SK-N-SH (cell line): Measurements from ENCODE around the gene MAS1L. TPM values are rescaled to one million over a fixed set of nuclear protein-coding genes. Genes with fewer than 3 reads are reported as not detected.

Experiments used
- CTCF ChIA-PET: fragments of 300-600, 350-600 bp; formaldehyde crosslinking; extraction: SDS; loops from one replicate; lab custom pipeline; 2021; lab: Yijun Ruan, JAX
- POLR2A ChIA-PET: fragments of 350-600 bp; sonication (Branson Sonifier 250); formaldehyde crosslinking; extraction: SDS; loops from one replicate; lab custom pipeline; 2020; ENCODE audit warnings: antibody characterized with exemption, inconsistent platforms; lab: Yijun Ruan, JAX
- DNase-seq: peaks from one replicate; pipeline ENCODE4 v3.0.0; 2012
- H2AFZ ChIP-seq: fragments of 200-600 bp; sonication (generic); 2 replicates; pipeline ENCODE4 v1.8.1; 2016; ENCODE audit warnings: antibody characterized with exemption, mild to moderate bottlenecking, low read depth
- H3F3A ChIP-seq: fragments of 200-600 bp; sonication (generic); replicated peaks from 2 replicates; pipeline ENCODE3; 2016; ENCODE audit warnings: antibody characterized with exemption, mild to moderate bottlenecking; ENCODE audit not compliant: insufficient read depth
- H3K27ac ChIP-seq, 2 experiments: fragments of 200-500 bp in 1 of 2; fragments of 200-600 bp in 1 of 2; sonication (Bioruptor generic) in 1 of 2; sonication (generic), shearing (Covaris generic) in 1 of 2; 2 replicates each; pipeline versions ENCODE4 v1.5.1 to v1.6.1; 2014 to 2016; ENCODE audit warnings: low read depth in 2 of 2, inconsistent platforms in 1 of 2, low read length in 1 of 2, mild to moderate bottlenecking in 1 of 2, mixed read lengths in 1 of 2
- H3K27me3 ChIP-seq: fragments of 200-600 bp; sonication (generic), shearing (Covaris generic); 2 replicates; pipeline ENCODE4 v1.6.1; 2016; ENCODE audit warnings: mixed run types; ENCODE audit not compliant: insufficient read depth
- H3K36me3 ChIP-seq, 2 experiments: fragments of 200-500 bp in 1 of 2; fragments of 200-600 bp in 1 of 2; sonication (Bioruptor generic) in 1 of 2; sonication (generic) in 1 of 2; replicated peaks in 1 of 2; 2 replicates each; pipeline versions ENCODE3 to v1.5.1; 2014 to 2016; ENCODE audit warnings: low read length in 1 of 2, mild to moderate bottlenecking in 1 of 2; ENCODE audit not compliant: insufficient read depth in 2 of 2, control insufficient read depth in 1 of 2
- H3K4me1 ChIP-seq, 2 experiments: fragments of 200-500 bp in 1 of 2; fragments of 200-600 bp in 1 of 2; sonication (Bioruptor generic) in 1 of 2; sonication (generic), shearing (Covaris generic) in 1 of 2; 2 replicates each; pipeline versions ENCODE4 v1.5.1 to v1.6.1; 2014 to 2016; ENCODE audit warnings: low read depth in 1 of 2, low read length in 1 of 2, mixed run types in 1 of 2; ENCODE audit not compliant: insufficient read depth in 2 of 2, control insufficient read depth in 1 of 2
- H3K4me2 ChIP-seq: fragments of 200-600 bp; sonication (generic), shearing (Covaris generic); 2 replicates; pipeline ENCODE4 v1.6.1; 2017; ENCODE audit warnings: mixed run types
- H3K4me3 ChIP-seq, 2 experiments: fragments of 200-500 bp in 1 of 2; fragments of 200-600 bp in 1 of 2; sonication (Bioruptor generic) in 1 of 2; sonication (generic), shearing (Covaris generic) in 1 of 2; 2 replicates each; pipeline versions ENCODE4 v1.5.1 to v1.8.1; 2014 to 2016; ENCODE audit warnings: low read depth in 2 of 2, inconsistent platforms in 1 of 2, low read length in 1 of 2, mild to moderate bottlenecking in 1 of 2, mixed read lengths in 1 of 2, moderate library complexity in 1 of 2
- H3K79me2 ChIP-seq: fragments of 200-600 bp; sonication (generic); 2 replicates; pipeline ENCODE4 v1.8.1; 2017; ENCODE audit warnings: mild to moderate bottlenecking; ENCODE audit not compliant: insufficient read depth
- H3K9ac ChIP-seq: fragments of 200-600 bp; sonication (generic); 2 replicates; pipeline ENCODE4 v1.6.1; 2017; ENCODE audit warnings: mixed run types
- H3K9me2 ChIP-seq: fragments of 200-600 bp; sonication (generic); 2 replicates; pipeline ENCODE4 v1.6.1; 2017; ENCODE audit warnings: mixed run types
- H3K9me3 ChIP-seq: fragments of 200-600 bp; sonication (generic); 2 replicates; pipeline ENCODE4 v1.6.1; 2017; ENCODE audit warnings: mixed run types, mild to moderate bottlenecking, moderate library complexity
- H4K20me1 ChIP-seq: fragments of 200-600 bp; sonication (generic); 2 replicates; pipeline ENCODE4 v1.6.1; 2017; ENCODE audit warnings: mild to moderate bottlenecking, mixed run types; ENCODE audit not compliant: insufficient read depth
- ELF1 ChIP-seq: IDR thresholded peaks from 2 replicates; pipeline ENCODE4 v1.4.0; 2012
- EP300 ChIP-seq, 2 experiments: IDR thresholded peaks; 2 replicates each; pipeline versions ENCODE4 v1.4.0 to v1.6.1; 2012; ENCODE audit warnings: borderline replicate concordance in 1 of 2, low read depth in 1 of 2, low read length in 1 of 2
- EZH2phosphoT487 ChIP-seq: fragments of 200-600 bp; sonication (generic); IDR thresholded peaks from 2 replicates; pipeline ENCODE4 v1.6.1; 2017; ENCODE audit warnings: low read depth, mixed run types, mild to moderate bottlenecking, antibody characterized with exemption, moderate library complexity, borderline replicate concordance
- FOSL2 ChIP-seq: IDR thresholded peaks from 2 replicates; pipeline ENCODE4 v1.4.0; 2012; ENCODE audit warnings: low read depth, mild to moderate bottlenecking, moderate library complexity, borderline replicate concordance
- FOXM1 ChIP-seq: IDR thresholded peaks from 2 replicates; pipeline ENCODE4 v1.4.0; 2012; ENCODE audit warnings: low read depth, mild to moderate bottlenecking
- GATA2 ChIP-seq: sonication (generic); formaldehyde crosslinking; IDR thresholded peaks from 2 replicates; pipeline ENCODE4 v1.5.0; 2020; ENCODE audit warnings: mild to moderate bottlenecking, missing genetic modification reagents
- MXI1 ChIP-seq: IDR thresholded peaks from 2 replicates; pipeline ENCODE4 v1.6.1; 2012; ENCODE audit warnings: mild to moderate bottlenecking, low read depth, low read length, improper control_type of control experiment
- PBX3 ChIP-seq: IDR thresholded peaks from 2 replicates; pipeline ENCODE4; 2012
- POLR2AphosphoS5 ChIP-seq: IDR thresholded peaks from 2 replicates; pipeline ENCODE4 v1.6.1; 2012; ENCODE audit warnings: low read depth, low read length
- RAD21 ChIP-seq: IDR thresholded peaks from 2 replicates; pipeline ENCODE4 v1.6.1; 2012; ENCODE audit warnings: mild to moderate bottlenecking, low read length
- RCOR1 ChIP-seq: fragments of 150-350 bp; IDR thresholded peaks from 2 replicates; pipeline ENCODE4 v1.6.1; 2017; ENCODE audit warnings: antibody characterized with exemption, low read length
- RFX5 ChIP-seq: IDR thresholded peaks from 2 replicates; pipeline ENCODE4 v1.6.1; 2012; ENCODE audit warnings: mild to moderate bottlenecking, improper control_type of control experiment, low read length
- RXRA ChIP-seq: IDR thresholded peaks from 2 replicates; pipeline ENCODE4 v1.4.0; 2012; ENCODE audit warnings: low read depth, mild to moderate bottlenecking, borderline replicate concordance
- TAF1 ChIP-seq: IDR thresholded peaks from 2 replicates; pipeline ENCODE4 v1.6.1; 2012; ENCODE audit warnings: low read depth, mild to moderate bottlenecking, low read length, moderate library complexity, borderline replicate concordance
- WGBS: methylation state at CpG from one replicate; pipeline ENCODE4 v1.1.6; 2017; ENCODE audit warnings: low lambda C conversion rate; 5-methylcytosine and 5-hydroxymethylcytosine counted together
- polyA plus RNA-seq, 3 experiments: library from polyadenylated mRNA; depleted of rRNA; stranded (reverse); fragments of >200 nt; gene quantifications; 2 replicates each; pipeline ENCODE4 v1.2.3, GENCODE V29; 2012
- TF ChIP-seq, protein P1 (sequence below): fragments of 150-350 bp; IDR thresholded peaks from 2 replicates; pipeline ENCODE4 v1.6.1; 2017; ENCODE audit warnings: antibody characterized with exemption, low read length, low read depth, borderline replicate concordance
- TF ChIP-seq, protein P2 (sequence below): IDR thresholded peaks from 2 replicates; pipeline ENCODE4 v1.6.1; 2012; ENCODE audit warnings: mild to moderate bottlenecking, low read depth, low read length, moderate library complexity

The MAS1L gene, protein sequence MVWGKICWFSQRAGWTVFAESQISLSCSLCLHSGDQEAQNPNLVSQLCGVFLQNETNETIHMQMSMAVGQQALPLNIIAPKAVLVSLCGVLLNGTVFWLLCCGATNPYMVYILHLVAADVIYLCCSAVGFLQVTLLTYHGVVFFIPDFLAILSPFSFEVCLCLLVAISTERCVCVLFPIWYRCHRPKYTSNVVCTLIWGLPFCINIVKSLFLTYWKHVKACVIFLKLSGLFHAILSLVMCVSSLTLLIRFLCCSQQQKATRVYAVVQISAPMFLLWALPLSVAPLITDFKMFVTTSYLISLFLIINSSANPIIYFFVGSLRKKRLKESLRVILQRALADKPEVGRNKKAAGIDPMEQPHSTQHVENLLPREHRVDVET
- not detected in 2 replicates for polyA plus RNA-seq (2012; rRNA removed)
- polyA plus RNA-seq (2012; cell fraction: cytosol; rRNA removed), result not detected in 2 replicates
- polyA plus RNA-seq (2012; cell fraction: nucleus; rRNA removed), result not detected in 2 replicates

- peaks cover 0 to 4% of the 10 kb centered on the region in 2 experiments; a peak in 1 of 4 replicates for H3K4me1 ChIP-seq
- H3K4me3 ChIP-seq, result no peak within 1 kb of the TSS
- WGBS, result 20% methylated on average over 2 of the region's 2 CpGs
- H3K4me2 ChIP-seq, result no peak within 1 kb of the TSS
- no peaks in the 10 kb centered on the region for H3K36me3 ChIP-seq
- no peak within 1 kb of the TSS for H3K9ac ChIP-seq
- POLR2A ChIA-PET, result no interaction called here
- H2AFZ ChIP-seq, result no peak within 1 kb of the TSS
- H3K9me2 ChIP-seq, result no peaks in the 10 kb centered on the region
- no peaks in the 10 kb centered on the region for H3K27me3 ChIP-seq
- no peaks in the 10 kb centered on the region for H3K79me2 ChIP-seq
- TF ChIP-seq POLR2AphosphoS5 (no peak), FOSL2 (no peak), RAD21 (no peak), RFX5 (no peak), ELF1 (no peak), RCOR1 (no peak), GATA2 (CRISPR knock-in tag) (no peak), EP300 (IDR thresholded peaks at IDR 0.05; ENCODE audit: borderline replicate concordance in 1 of 2, low read depth in 1 of 2, low read length in 1 of 2) (no peak), FOXM1 (no peak), TAF1 (no peak), MXI1 (no peak), RXRA (no peak), EZH2phosphoT487 (no peak), PBX3 (no peak)
- TF ChIP-seq, protein P1, sequence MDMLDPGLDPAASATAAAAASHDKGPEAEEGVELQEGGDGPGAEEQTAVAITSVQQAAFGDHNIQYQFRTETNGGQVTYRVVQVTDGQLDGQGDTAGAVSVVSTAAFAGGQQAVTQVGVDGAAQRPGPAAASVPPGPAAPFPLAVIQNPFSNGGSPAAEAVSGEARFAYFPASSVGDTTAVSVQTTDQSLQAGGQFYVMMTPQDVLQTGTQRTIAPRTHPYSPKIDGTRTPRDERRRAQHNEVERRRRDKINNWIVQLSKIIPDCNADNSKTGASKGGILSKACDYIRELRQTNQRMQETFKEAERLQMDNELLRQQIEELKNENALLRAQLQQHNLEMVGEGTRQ, result no peak
- TF ChIP-seq, protein P2, sequence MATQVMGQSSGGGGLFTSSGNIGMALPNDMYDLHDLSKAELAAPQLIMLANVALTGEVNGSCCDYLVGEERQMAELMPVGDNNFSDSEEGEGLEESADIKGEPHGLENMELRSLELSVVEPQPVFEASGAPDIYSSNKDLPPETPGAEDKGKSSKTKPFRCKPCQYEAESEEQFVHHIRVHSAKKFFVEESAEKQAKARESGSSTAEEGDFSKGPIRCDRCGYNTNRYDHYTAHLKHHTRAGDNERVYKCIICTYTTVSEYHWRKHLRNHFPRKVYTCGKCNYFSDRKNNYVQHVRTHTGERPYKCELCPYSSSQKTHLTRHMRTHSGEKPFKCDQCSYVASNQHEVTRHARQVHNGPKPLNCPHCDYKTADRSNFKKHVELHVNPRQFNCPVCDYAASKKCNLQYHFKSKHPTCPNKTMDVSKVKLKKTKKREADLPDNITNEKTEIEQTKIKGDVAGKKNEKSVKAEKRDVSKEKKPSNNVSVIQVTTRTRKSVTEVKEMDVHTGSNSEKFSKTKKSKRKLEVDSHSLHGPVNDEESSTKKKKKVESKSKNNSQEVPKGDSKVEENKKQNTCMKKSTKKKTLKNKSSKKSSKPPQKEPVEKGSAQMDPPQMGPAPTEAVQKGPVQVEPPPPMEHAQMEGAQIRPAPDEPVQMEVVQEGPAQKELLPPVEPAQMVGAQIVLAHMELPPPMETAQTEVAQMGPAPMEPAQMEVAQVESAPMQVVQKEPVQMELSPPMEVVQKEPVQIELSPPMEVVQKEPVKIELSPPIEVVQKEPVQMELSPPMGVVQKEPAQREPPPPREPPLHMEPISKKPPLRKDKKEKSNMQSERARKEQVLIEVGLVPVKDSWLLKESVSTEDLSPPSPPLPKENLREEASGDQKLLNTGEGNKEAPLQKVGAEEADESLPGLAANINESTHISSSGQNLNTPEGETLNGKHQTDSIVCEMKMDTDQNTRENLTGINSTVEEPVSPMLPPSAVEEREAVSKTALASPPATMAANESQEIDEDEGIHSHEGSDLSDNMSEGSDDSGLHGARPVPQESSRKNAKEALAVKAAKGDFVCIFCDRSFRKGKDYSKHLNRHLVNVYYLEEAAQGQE, result no peak
- CTCF ChIA-PET, result no interaction called here
- no peak for DNase-seq
- peaks cover 10% of the 10 kb centered on the region for H3F3A ChIP-seq
- H4K20me1 ChIP-seq, result no peaks in the 10 kb centered on the region
- H3K27ac ChIP-seq, result no peak within 1 kb of the TSS
- H3K9me3 ChIP-seq, result no peaks in the 10 kb centered on the region
These were observed at the start of gene MAS1L for GRCh38 chr6:29487660-29488059. Gene MAS1L, minus strand, starts transcription at chr6:29487956. Its CDS starts 54 bp downstream, at chr6:29487902.
